Activated CD4-positive, alpha-beta T cell treated with anti-CD3 and anti-CD28 coated beads, Interleukin-2, amount 10 ng/mL, durations not matched to agents 24 days and 14 days (primary cell): ENCODE data around the gene TSHZ1. TPM values are rescaled to one million over a fixed set of nuclear protein-coding genes. Genes with fewer than 3 reads are reported as not detected.

ENCODE experiments used
- DNase-seq: peaks from one replicate; pipeline ENCODE4 v3.0.0; 2022
- H3K27ac Mint-ChIP-seq: one replicate; pipeline ENCODE4 v1.8.0; 2022; ENCODE audit warnings: mild to moderate bottlenecking, mixed read lengths
- H3K27me3 Mint-ChIP-seq: one replicate; pipeline ENCODE4 v1.8.0; 2022; ENCODE audit warnings: mixed read lengths
- H3K36me3 Mint-ChIP-seq: one replicate; pipeline ENCODE4 v1.8.0; 2022; ENCODE audit warnings: low read depth, mild to moderate bottlenecking, mixed read lengths
- H3K4me1 Mint-ChIP-seq: one replicate; pipeline ENCODE4 v1.8.0; 2021; ENCODE audit warnings: mixed read lengths
- H3K4me3 Mint-ChIP-seq: one replicate; pipeline ENCODE4 v1.8.0; 2022; ENCODE audit warnings: mild to moderate bottlenecking, moderate library complexity, mixed read lengths
- H3K9me3 Mint-ChIP-seq: one replicate; pipeline ENCODE4 v1.8.0; 2021; ENCODE audit warnings: mixed read lengths
- intact Hi-C: fragments of 100-400 bp; cut with micrococcal nuclease; formaldehyde crosslinking; loops from one replicate; pipeline ENCODE4 v1.15.1; 2023
- total RNA-seq: library from RNA; stranded (reverse); gene quantifications from 2 replicates; pipeline ENCODE4 v1.2.3, GENCODE V29; 2022

Gene TSHZ1
- total RNA-seq, 1 donor from 2014 or later: 12.4 TPM

DNA sequence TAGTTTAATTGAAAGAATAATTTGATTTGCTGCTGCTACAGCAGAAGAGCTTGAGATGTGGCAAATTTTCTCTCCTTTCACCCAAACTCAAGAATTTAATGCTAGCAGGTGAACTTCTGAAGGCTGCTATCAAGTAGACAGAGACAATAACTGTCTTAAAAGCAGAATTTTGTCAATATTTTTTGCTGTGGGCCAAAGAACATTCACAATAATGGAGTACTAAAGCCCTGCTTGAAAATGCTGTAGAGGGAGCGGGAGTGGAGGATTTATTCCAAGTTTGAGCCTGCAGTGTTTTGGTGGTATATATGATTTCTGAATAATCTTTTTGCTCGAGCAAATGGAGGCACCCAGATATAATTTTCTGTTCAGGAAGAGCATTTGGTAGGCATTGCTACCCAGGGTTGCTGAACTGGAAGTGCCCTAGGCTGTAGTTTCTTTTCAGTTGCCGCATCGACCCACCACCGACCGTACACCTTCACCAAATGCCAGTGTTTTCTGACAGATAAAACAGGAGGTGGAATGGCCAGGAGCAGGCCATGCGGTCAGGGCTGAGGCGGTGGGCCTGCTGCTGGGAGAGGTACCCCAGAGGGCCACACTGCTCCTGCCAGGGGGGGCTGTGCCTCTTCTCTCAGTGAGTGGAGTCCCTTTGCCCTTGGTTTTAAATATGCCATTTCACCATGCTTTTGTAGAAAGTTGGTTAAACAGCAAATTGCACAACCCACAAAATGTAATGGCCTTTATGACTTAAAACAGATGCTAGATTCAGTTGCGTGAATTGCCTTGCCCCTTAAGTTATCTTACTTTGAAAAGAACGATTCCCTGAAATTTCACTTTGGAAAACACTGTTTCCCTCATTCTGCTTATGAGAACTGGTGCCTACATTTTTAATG, 36.4 kb downstream of the TSHZ1 start:
- Mint-ChIP-seq H3K4me3 (peak overlapping the region; percentile 90), H3K36me3 (no peaks in the 10 kb centered on the region), H3K27ac (peak overlapping the region; percentile 79), H3K27me3 (no peaks in the 10 kb centered on the region), H3K4me1 (peaks cover 32% of the 10 kb centered on the region), H3K9me3 (no peaks in the 10 kb centered on the region)
- peak; percentile 71 for DNase-seq
- intact Hi-C loops: loop anchor here (1.0 to 10.0 kb wide), 2 partner anchors 37 to 172 kb away; partner anchors contain the start of gene TSHZ1

DNA sequence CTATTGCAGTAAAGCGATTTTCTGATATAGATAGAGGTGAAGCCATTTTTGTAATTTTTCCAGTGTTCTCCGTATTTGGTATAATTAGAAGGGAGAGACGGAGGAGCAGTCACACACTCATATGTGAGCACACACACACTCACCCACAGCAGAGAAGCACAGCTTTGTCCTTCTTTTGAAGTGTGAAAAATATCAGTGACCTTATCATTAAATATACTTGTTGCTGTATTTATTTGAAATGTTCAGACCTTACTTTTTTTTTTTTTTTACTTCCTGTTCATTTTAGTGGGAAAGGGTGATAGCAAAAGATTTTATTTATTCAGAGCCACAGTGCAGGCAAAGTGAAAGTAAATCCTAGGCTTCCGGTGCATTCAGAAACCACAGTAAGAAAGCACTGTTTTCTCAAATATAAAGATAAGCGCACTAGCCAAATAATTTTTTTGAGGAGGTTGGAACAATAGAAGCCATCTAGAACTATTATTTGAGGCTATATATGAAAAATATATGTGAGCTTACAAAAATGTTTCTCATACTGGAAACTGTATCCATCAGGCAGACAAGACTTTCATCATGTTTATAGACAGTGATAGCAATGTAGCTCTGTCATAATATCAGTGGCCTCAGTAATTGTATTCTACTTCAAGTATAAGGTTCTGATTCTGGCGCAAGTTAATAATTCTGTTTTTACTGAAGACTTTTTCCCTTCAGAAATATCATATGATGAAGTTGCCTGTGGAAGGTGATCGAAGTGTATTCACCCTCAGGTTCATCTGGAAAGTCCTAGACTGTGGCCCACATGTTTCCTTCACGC, 37.2 kb downstream of the TSHZ1 start:
- Mint-ChIP-seq H3K4me1 (peaks cover 32% of the 10 kb centered on the region), H3K9me3 (no peaks in the 10 kb centered on the region), H3K4me3 (peak overlapping the region; percentile 90), H3K27me3 (no peaks in the 10 kb centered on the region), H3K27ac (peak overlapping the region; percentile 79), H3K36me3 (no peaks in the 10 kb centered on the region)
- intact Hi-C loops: loop anchor here (1.0 to 10.0 kb wide), 2 partner anchors 38 to 173 kb away; partner anchors contain the start of gene TSHZ1
- DNase-seq: peak; percentile 75

DNA sequence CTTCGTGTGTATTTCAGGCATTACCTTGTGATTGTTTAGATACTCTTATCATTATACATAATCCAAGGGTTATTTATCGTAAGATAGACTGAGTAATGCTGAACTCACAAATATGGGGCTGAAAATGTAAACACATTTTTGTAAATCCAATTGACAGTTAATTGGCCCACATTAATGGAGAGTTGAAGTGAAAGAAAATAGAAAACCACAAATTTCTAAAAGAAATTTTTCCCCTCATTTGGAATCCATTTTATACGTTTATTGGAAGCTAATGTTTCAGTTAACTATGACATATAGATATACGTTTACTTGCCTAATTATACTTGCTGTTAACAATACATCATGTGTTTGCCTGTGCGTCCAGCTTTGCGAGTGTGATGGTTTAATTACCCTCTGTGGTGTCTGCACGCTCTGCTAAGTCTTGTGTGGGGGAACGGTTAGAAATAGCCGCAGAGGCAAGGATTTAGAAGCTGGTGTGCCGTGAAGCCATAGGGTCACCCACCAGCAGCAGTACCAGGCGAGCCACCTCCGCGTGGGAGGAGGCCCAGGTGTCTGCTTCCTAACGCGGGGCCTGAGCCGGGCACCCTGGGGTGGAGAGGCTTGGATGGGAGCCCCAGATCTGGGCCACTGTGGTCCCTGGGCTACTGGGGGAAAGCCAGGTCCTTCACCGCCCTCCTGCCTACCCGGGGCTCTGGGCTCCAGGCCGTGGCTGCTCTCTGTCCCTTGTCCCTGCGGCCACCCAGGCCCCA, 38.0 kb downstream of the TSHZ1 start:
- Mint-ChIP-seq H3K36me3 (no peaks in the 10 kb centered on the region), H3K4me1 (peaks cover 36% of the 10 kb centered on the region), H3K9me3 (no peaks in the 10 kb centered on the region), H3K27me3 (no peaks in the 10 kb centered on the region), H3K4me3 (peak overlapping the region; percentile 90), H3K27ac (peak overlapping the region; percentile 79)
- intact Hi-C loops: loop anchor here (10.0 kb wide), 1 partner anchor 174 kb away; no protein-coding TSS in a partner anchor
- DNase-seq: no peak

DNA sequence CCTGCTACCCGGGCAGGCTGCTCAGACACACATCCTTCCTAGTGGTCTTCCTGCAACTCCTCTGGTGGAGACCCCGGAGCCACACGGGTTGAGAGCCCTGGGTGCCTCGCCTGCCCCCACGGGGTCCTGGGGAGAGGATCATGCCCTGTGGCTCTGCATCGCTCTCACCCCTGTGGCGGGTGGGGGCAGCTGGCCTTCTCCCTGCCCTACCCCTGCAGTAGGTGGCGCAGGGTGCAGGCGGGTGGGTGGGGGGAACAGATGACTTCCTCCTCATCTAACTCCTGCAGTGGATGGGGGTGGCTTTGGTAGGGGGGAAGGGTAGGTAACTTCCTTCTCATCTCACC, 38.5 kb downstream of the TSHZ1 start:
- intact Hi-C loops: loop anchor here (10.0 kb wide), 1 partner anchor 174 kb away; no protein-coding TSS in a partner anchor
- H3K4me1 Mint-ChIP-seq: peaks cover 36% of the 10 kb centered on the region
- no peaks in the 10 kb centered on the region for H3K9me3 Mint-ChIP-seq
- H3K4me3 Mint-ChIP-seq: no peak overlapping the region
- H3K27me3 Mint-ChIP-seq: no peaks in the 10 kb centered on the region
- no peak for DNase-seq
- no peaks in the 10 kb centered on the region for H3K36me3 Mint-ChIP-seq
- H3K27ac Mint-ChIP-seq: no peak overlapping the region

DNA sequence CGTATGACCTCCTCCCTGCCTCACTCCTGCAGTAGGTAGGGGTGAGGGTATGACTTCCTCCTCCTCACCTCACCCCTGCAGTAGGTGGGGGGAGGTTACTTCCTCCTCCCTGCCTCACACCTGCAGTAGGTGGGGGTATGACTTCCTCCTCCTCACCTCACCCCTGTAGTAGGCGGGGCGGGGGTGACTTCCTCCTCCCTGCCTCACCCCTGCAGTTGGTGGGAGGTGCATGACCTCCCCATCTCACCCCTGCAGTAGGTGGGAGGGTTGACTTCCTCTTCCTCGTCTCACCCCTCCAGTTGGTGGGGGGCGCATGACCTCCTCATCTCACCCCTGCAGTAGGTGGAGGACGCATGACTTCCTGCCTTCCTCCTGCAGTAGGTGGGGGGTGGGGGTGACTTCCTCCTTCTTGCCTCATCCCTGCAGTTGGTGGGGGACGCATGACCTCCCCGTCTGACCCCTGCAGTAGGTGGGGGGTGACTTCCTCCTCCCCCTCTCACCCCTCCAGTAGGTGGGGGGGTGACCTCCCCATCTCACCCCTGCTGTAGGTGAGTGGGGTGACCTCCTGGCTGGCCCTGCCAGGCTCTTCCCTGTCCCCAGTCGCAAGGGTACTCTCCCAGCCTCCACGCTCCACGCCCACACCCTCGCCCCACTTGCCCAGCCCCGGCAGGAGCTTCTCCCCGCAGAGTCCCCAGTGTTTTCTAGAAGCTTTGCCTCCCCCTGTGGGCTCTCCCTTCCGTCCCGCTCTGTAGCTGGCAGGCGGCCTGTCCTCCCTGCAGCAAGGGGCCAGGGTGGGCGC, 39.3 kb downstream of the TSHZ1 start:
- H3K36me3 Mint-ChIP-seq: no peaks in the 10 kb centered on the region
- H3K27me3 Mint-ChIP-seq: no peaks in the 10 kb centered on the region
- peaks cover 36% of the 10 kb centered on the region for H3K4me1 Mint-ChIP-seq
- no peaks in the 10 kb centered on the region for H3K9me3 Mint-ChIP-seq
- no peak overlapping the region for H3K27ac Mint-ChIP-seq
- intact Hi-C loops: loop anchor here (10.0 kb wide), 1 partner anchor 175 kb away; no protein-coding TSS in a partner anchor
- peak; percentile 62 for DNase-seq
- H3K4me3 Mint-ChIP-seq: peak overlapping the region; percentile 23

DNA sequence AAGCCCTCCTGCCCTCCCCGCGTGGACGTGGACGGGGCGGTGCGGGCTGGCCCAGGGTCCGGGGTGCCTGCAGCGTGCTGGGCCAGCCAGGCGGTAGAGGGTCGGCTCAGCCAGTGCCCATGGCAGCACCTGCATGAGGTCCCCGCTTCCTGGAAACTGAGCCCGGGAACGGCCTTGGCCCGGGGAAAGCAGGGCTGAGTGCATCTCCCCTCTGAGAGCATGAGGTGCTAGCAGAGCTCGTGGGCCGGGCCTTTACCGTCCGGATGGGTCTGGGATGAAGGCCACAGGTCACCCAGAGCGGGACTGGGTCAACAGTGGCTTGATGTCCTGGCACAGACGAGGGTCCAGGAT, 39.8 kb downstream of the TSHZ1 start:
- Mint-ChIP-seq H3K4me1 (peaks cover 36% of the 10 kb centered on the region), H3K27me3 (no peaks in the 10 kb centered on the region), H3K4me3 (no peak overlapping the region), H3K9me3 (no peaks in the 10 kb centered on the region), H3K36me3 (no peaks in the 10 kb centered on the region), H3K27ac (no peak overlapping the region)
- DNase-seq: no peak
- intact Hi-C loops: no loop called here

DNA sequence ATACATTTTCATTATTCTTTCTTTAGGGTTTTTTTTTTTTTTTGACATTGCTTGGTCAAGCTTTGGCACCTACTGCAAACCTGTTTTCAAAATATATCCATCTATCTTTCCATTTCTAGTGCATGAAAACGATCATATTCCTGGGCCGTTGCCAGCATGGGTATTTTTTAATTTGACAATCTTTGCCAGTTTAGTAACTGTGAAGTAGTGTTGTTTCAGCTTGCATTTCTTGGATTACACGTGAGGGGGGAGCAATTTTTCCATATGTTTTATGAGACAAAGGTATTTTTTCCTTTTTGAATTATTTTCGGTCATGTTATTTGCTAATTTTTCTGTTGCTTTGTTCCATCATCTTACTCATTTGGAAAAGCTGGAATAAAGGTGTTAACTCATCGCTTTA, 40.9 kb downstream of the TSHZ1 start:
- intact Hi-C loops: no loop called here

DNA sequence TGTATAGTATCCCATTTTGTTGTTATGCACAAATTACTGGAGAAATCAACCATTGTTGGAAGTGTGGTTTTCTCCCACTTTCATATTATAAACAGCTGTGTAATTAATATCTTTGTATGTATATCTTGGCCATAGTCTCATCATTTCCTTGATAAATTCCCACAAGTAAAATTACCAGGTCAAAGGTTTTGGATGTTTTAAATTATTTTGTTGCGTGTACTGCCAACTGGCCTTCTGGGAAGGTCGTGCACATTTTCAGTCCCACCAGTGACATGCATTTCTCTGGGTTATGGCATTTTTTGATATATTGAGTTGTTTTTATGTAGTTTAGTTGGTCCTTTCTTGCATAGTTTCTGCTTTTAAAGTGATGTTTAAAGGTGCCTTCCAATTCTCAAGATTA, 41.5 kb downstream of the TSHZ1 start:
- DNase-seq: no peak
- H3K4me1 Mint-ChIP-seq: peaks cover 23% of the 10 kb centered on the region
- no peak overlapping the region for H3K4me3 Mint-ChIP-seq
- H3K36me3 Mint-ChIP-seq: no peaks in the 10 kb centered on the region
- H3K27me3 Mint-ChIP-seq: no peaks in the 10 kb centered on the region
- H3K27ac Mint-ChIP-seq: no peak overlapping the region
- intact Hi-C loops: no loop called here
- H3K9me3 Mint-ChIP-seq: no peaks in the 10 kb centered on the region

More for the DNA sequence above, 40.9 kb downstream of the TSHZ1 start:
- no peak overlapping the region for H3K4me3 Mint-ChIP-seq
- H3K27ac Mint-ChIP-seq: no peak overlapping the region
- no peaks in the 10 kb centered on the region for H3K36me3 Mint-ChIP-seq
- no peak for DNase-seq
- H3K9me3 Mint-ChIP-seq: no peaks in the 10 kb centered on the region
- H3K4me1 Mint-ChIP-seq: peaks cover 29% of the 10 kb centered on the region
- no peaks in the 10 kb centered on the region for H3K27me3 Mint-ChIP-seq

GRCh38 chr18:75253043-75253442, 42.4 kb downstream of the TSHZ1 start:
- Mint-ChIP-seq H3K9me3 (no peaks in the 10 kb centered on the region), H3K27me3 (no peaks in the 10 kb centered on the region), H3K36me3 (no peaks in the 10 kb centered on the region), H3K4me3 (no peak overlapping the region), H3K27ac (no peak overlapping the region), H3K4me1 (peaks cover 15% of the 10 kb centered on the region)
- DNase-seq: no peak
- intact Hi-C loops: no loop called here

DNA sequence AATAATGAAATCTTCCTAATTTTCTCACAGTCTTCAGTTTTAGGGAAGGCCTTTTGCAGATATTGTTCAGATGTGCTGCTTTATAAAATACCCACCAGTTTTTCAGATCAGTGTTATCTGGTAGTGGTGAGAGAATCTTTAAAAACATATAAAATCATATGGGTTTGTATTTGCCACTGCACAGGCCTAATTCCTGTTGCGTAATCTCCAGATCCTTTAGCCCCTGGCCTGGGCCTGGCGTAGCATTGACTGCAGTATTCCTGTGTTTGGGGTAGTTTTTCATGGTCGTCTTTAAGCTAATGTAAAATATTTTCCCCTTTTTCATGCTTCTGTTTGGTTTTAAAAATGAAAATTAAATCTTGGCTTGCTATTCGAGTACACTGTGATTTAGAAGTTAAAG, 43.2 kb downstream of the TSHZ1 start:
- Mint-ChIP-seq H3K4me3 (no peak overlapping the region), H3K4me1 (peaks cover 9% of the 10 kb centered on the region), H3K36me3 (no peaks in the 10 kb centered on the region), H3K27ac (no peak overlapping the region), H3K9me3 (no peaks in the 10 kb centered on the region), H3K27me3 (no peaks in the 10 kb centered on the region)
- intact Hi-C loops: no loop called here
- no peak for DNase-seq

DNA sequence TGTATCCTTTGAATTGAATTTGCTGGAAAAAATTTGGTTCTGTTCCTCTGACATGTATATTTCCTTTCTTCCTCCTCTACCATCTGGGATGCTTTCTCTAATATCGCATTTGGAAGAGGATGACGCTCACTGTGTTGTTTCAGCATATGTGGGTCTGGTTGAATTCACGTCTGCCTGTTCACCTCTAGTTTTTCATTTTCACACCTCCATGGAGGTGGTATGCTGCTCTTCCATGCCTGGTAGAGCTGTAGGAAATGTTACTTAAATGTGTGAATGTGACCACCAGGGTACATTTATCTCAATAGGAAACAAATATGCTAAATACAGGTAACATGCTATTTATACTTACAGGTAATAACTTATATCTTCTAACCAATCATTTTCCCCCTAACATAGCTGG, 44.5 kb downstream of the TSHZ1 start:
- no peaks in the 10 kb centered on the region for H3K36me3 Mint-ChIP-seq
- intact Hi-C loops: no loop called here

DNA sequence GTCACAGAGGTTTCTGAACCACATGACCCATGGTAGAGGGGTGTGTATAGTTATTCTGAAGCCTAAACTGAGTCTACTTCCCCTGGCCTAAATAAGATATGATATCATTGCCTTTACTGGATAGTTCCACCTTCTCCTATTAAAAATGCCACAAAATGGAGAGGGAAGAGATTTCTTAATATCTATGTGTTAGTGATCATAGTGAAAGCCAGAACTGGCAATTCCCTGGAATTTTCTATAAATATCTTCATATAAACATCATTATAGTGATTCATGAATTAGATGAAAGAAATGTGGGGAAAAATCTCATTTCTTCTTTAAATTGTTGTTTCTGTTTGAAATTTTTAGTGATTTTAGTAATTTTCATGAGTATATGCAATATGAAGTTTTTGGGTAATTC, 45.8 kb downstream of the TSHZ1 start:
- no peak for DNase-seq
- intact Hi-C loops: no loop called here
- Mint-ChIP-seq H3K27ac (no peak overlapping the region), H3K9me3 (no peaks in the 10 kb centered on the region), H3K4me3 (no peak overlapping the region), H3K4me1 (peaks cover 7% of the 10 kb centered on the region), H3K27me3 (no peaks in the 10 kb centered on the region), H3K36me3 (no peaks in the 10 kb centered on the region)

More for the DNA sequence above, 44.5 kb downstream of the TSHZ1 start:
- no peak for DNase-seq
- Mint-ChIP-seq H3K4me3 (no peak overlapping the region), H3K4me1 (peaks cover 4% of the 10 kb centered on the region), H3K27me3 (no peaks in the 10 kb centered on the region), H3K9me3 (no peaks in the 10 kb centered on the region), H3K27ac (no peak overlapping the region)

GRCh38 chr18:75257605-75258004, 47.0 kb downstream of the TSHZ1 start:
- H3K9me3 Mint-ChIP-seq: no peaks in the 10 kb centered on the region
- H3K4me3 Mint-ChIP-seq: no peak overlapping the region
- H3K4me1 Mint-ChIP-seq: peaks cover 11% of the 10 kb centered on the region
- no peak for DNase-seq
- no peaks in the 10 kb centered on the region for H3K36me3 Mint-ChIP-seq
- H3K27ac Mint-ChIP-seq: no peak overlapping the region
- no peaks in the 10 kb centered on the region for H3K27me3 Mint-ChIP-seq
- intact Hi-C loops: no loop called here
